SH-SY5Y (cell line): ENCODE data around the gene TAS2R14.

Experiments
- GATA2 ChIP-seq: IDR thresholded peaks from 2 replicates; pipeline ENCODE4 v1.6.1; 2011; ENCODE audit warnings: mild to moderate bottlenecking, low read depth, low read length
- GATA3 ChIP-seq: IDR thresholded peaks from 2 replicates; pipeline ENCODE4 v1.6.1; 2011; ENCODE audit warnings: low read depth, mild to moderate bottlenecking, low read length, moderate library complexity

Gene TAS2R14

DNA sequence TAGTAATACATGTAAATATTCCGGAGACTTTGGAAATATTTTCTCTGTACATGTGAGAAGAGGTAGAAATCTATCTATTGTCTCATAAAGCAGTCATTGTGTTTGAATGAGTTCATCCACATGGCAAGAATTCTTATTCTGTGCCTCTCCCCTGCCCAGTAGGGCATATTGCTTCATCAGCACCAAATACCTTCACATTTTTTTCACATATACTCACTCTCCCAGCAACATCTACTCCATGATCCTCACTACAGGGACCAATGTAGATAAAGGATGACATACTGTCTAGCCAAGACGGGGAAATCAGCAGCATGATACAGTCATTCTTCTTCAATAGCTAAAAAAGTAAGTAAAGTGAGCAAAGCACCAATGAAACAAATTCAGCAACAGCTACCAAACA lies 1.3 kb upstream of the TAS2R14 start:
- no peak for TF ChIP-seq GATA3
- TF ChIP-seq GATA2, result no peak

GRCh38 chr12:10936506-10936905 lies 2.6 kb downstream of the TAS2R14 start:
- TF ChIP-seq GATA2 (no peak), GATA3 (no peak)

DNA sequence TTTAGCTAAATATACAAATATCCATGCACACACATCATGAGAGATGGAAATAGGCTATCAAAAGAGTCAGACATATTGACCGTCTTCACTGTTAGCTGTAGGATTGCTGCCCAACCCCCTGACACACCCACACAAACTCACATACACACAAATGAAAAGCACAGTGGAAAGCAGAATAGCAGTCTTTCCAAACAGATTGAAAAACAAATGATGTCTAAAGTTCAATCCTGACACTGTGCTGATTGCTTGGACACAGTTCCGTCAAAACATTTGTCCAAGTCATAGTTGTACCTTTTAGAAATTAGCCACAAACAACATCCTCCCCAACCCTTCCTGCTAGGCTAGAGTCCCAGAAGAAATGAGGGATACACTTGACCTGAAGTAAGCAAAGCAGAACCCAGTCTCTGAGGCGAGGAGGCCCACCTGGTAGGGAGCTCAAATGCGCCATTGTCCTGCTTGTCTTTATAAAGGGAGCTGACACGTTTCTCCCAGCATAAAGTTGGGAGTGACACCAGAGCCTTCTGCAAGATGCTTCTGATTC lies 10.2 kb downstream of the TAS2R14 start, which contains the start of gene PRH2:
Gene PRH2, plus strand, starts transcription at position 491 of the 541 bp plus-strand sequence. Its CDS starts 38 bp downstream, at position 529.
- TF ChIP-seq GATA3 (no peak), GATA2 (no peak)

- TF ChIP-seq GATA2 (no peak), GATA3 (no peak)
Measured at GRCh38 chr12:10926269-10926668, 12.8 kb downstream of the TAS2R14 start.

GRCh38 chr12:10919809-10920208 lies 19.3 kb downstream of the TAS2R14 start:
- TF ChIP-seq GATA3 (no peak), GATA2 (no peak)

DNA sequence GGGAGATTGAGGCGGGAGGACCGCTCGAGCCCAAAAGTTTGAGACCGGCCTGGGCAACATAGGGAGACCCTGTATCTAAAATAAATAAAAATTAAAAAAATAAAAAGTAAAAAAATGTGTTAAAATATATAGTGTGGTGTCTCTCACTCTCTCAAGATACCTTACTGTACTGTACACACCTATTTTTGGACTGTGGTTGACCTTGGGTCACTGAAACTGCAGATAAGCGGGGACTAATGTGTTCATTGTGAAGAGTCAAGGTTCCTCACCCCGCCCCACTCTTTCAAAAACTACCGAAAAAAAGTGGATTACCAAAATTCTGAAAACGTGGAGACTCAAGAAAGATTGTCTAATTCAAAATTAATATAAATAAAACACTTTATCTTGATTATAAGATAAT lies 28.7 kb downstream of the TAS2R14 start:
- TF ChIP-seq GATA2 (no peak), GATA3 (no peak)

DNA sequence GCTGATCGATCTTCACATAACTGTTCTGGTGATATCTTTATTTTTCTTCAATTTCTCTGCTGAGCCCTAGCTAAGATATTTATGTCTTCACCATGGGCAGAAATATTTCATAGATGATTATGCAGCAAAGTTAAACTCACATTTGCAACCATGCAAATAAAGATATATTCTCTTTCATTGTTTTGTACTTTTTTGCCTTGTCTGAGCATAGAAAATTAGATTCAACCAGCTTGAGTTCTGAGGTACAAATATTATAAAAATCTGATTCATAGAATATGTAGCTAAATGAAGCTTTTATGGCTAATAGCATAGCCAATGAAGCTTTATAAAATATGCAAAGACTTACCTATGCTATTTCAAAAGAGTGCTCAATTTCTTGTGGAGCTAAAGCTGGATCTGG lies 29.6 kb downstream of the TAS2R14 start, which contains the start of gene TAS2R13:
Gene TAS2R13, minus strand, starts transcription at position 101 of the 400 bp plus-strand sequence. CDS start 264 bp downstream, outside the sequence.
- TF ChIP-seq GATA2, result no peak

DNA sequence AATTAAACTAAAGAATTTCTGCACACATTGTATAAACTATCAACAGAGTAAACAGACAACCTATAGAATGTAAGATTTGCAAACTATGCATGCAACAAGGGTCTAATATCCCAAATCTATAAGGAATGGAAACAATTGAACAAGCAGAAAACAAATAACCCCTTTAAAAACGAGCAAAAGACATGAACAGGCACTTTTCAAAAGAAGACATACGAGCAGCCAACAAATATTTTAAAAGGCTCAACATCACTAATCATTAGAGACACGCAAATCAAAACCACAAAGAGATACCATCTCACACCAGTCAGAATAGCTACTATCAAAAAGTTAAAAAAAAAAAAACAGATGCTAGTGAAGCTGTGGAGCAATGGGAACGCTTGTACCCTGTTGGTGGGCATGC lies 34.4 kb downstream of the TAS2R14 start:
- TF ChIP-seq GATA3 (no peak), GATA2 (no peak)

DNA sequence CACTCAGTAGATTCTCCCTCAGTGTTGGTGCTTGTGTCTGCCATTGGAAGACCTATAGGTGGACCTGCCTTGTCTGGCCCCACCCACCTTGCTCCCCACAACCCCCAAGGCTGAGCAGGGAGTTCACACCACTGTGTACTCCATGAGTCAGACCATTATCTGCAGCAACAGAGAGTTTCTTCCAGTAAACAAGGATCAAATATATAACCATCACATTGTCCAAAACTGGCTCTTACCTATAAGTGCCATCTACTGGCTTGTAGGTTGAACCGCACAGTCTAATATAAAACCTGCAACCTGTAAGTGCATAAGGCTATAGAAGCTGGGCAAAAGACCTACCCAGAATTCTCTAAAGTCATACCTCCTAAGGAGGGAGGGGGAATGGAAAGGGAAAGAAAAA lies 37.6 kb downstream of the TAS2R14 start:
- no peak for TF ChIP-seq GATA2
- TF ChIP-seq GATA3, result no peak

DNA sequence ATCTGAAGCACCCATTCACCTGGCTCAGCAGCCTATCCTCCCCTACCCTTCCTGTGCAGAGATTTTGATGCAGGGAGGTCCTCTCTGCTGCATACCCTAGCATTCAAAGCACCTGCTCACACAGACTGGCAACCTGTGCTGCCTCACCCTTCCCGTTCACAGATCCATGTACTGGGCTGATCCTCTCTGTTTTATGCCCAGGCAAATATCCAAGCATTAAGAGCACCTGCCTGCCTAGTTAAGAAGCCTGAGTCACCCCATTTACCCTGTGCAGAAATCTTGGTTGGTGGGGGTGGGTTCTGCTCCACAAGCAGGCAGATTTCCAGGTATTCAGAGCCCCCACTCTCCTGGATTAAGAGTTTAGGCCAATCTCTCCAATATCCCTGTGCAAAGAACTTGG lies 38.1 kb downstream of the TAS2R14 start:
- TF ChIP-seq GATA3 (no peak), GATA2 (no peak)

- TF ChIP-seq GATA3, result no peak
- TF ChIP-seq GATA2, result no peak
Measured at GRCh38 chr12:10900530-10900929, 38.5 kb downstream of the TAS2R14 start.

GRCh38 chr12:10896854-10897253 lies 42.2 kb downstream of the TAS2R14 start:
- TF ChIP-seq GATA3, result no peak
- no peak for TF ChIP-seq GATA2

GRCh38 chr12:10891937-10892336 lies 47.1 kb downstream of the TAS2R14 start:
- TF ChIP-seq GATA3 (no peak), GATA2 (no peak)

DNA sequence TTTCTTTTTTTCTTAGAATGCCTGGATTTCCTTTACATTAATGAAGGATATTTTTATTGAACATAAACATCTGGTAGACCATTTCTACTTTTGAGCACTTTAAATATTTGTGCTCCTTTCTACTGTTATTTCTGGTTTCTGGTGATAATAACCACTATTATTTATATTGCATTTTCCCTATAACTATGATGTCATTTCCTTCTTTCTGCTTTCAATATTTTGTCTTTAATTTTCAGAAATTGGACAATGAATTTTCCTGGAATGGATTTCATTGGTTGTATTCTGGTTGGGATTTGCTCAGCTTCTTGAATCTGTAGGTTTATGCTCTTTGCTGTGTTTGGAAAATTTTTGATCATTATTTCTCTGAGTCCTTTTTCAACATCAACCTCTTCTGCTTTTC lies 49.8 kb downstream of the TAS2R14 start:
- no peak for TF ChIP-seq GATA3
- no peak for TF ChIP-seq GATA2
